HCT116 (cell line): Measurements from ENCODE around the gene CTSL. TPM values are rescaled to one million over a fixed set of nuclear protein-coding genes. Genes with fewer than 3 reads are reported as not detected.

ENCODE experiments used
- ATAC-seq: fragments of 200-7000 bp; cut with Tn5 transposase; 2 replicates; pipeline ENCODE4 v1.9.1; 2020; ENCODE audit warnings: mild to moderate bottlenecking, moderate library complexity
- BruUV-seq: library from RNA; stranded (reverse); fragments of 400-500 nt; replicated peaks from 2 replicates; lab custom pipeline; 2021; lab: Mats Ljungman, UMichigan
- CTCF ChIA-PET: fragments of 300-600 bp; sonication (Branson Sonifier 250); formaldehyde crosslinking; loops from one replicate; lab custom pipeline; 2021; ENCODE audit warnings: antibody characterized with exemption; lab: Charles Lee
- POLR2A ChIA-PET: fragments of 300-600, 350-600 bp; sonication (Branson Sonifier 250); formaldehyde crosslinking; loops from one replicate; lab custom pipeline; 2021; ENCODE audit warnings: antibody characterized with exemption; lab: Charles Lee
- RAD21 ChIA-PET, 2 experiments: fragments of 300-600 bp; sonication (Branson Sonifier 250); formaldehyde crosslinking; loops; one replicate each; lab custom pipeline; 2023; ENCODE audit warnings: low total read pairs in 2 of 2; ENCODE audit not compliant: uncharacterized antibody in 2 of 2, unreplicated experiment in 2 of 2, low non-redundant PET in 1 of 2; lab: Charles Lee
- DNase-seq: peaks from one replicate; pipeline ENCODE4 v3.0.0-alpha.2; 2010; ENCODE audit warnings: low read depth, low spot score
- H2AFZ ChIP-seq: fragments of 200-600 bp; shearing (Covaris generic), sonication (generic); 2 replicates; pipeline ENCODE4 v1.6.1; 2017; ENCODE audit warnings: low read depth, mixed run types, mixed read lengths, antibody characterized with exemption, low read length; ENCODE audit not compliant: poor library complexity, severe bottlenecking
- H3K27ac ChIP-seq: 2 replicates; pipeline ENCODE4 v1.5.1; 2012; ENCODE audit warnings: low read depth, low read length
- H3K27me3 ChIP-seq: fragments of 200-600 bp; sonication (generic); 2 replicates; pipeline ENCODE4 v1.6.1; 2016; ENCODE audit warnings: mixed run types, low read length, mixed read lengths; ENCODE audit not compliant: insufficient read depth
- H3K36me3 ChIP-seq, 2 experiments: fragments of 200-500 bp in 1 of 2; fragments of 200-600 bp in 1 of 2; sonication (Bioruptor generic) in 1 of 2; sonication (generic) in 1 of 2; 2 replicates each; pipeline versions ENCODE4 v1.5.1 to v1.6.1; 2014 to 2016; ENCODE audit warnings: low read length in 2 of 2, inconsistent platforms in 1 of 2, mixed read lengths in 1 of 2, mixed run types in 1 of 2; ENCODE audit not compliant: insufficient read depth in 2 of 2, control insufficient read depth in 1 of 2
- H3K4me1 ChIP-seq, 2 experiments: fragments of 200-600 bp in 1 of 2; sonication (generic) in 1 of 2; 2 replicates each; pipeline versions ENCODE4 v1.5.1 to v1.6.1; 2012 to 2017; ENCODE audit warnings: low read length in 2 of 2, inconsistent platforms in 1 of 2, mild to moderate bottlenecking in 1 of 2, mixed read lengths in 1 of 2, mixed run types in 1 of 2, moderate library complexity in 1 of 2; ENCODE audit not compliant: insufficient read depth in 2 of 2, control insufficient read depth in 1 of 2
- H3K4me2 ChIP-seq: fragments of 200-600 bp; sonication (generic); 2 replicates; pipeline ENCODE4 v1.6.1; 2017; ENCODE audit warnings: mixed run types, low read length, mixed read lengths
- H3K4me3 ChIP-seq, 2 experiments: fragments of 200-600 bp in 1 of 2; sonication (generic) in 1 of 2; replicated peaks in 1 of 2; 2 replicates each; pipeline ENCODE4 v1.5.1; 2011 to 2016; ENCODE audit warnings: low read length in 2 of 2, control low read depth in 1 of 2, low read depth in 1 of 2, mild to moderate bottlenecking in 1 of 2, mixed read lengths in 1 of 2, mixed run types in 1 of 2
- H3K79me2 ChIP-seq: fragments of 200-600 bp; sonication (generic); 2 replicates; pipeline ENCODE4 v1.6.1; 2017; ENCODE audit warnings: mild to moderate bottlenecking, mixed run types, low read length, moderate library complexity, mixed read lengths; ENCODE audit not compliant: insufficient read depth
- H3K9ac ChIP-seq: fragments of 200-600 bp; sonication (generic); 2 replicates; pipeline ENCODE4 v1.6.1; 2016; ENCODE audit warnings: low read length, mixed read lengths
- H3K9me2 ChIP-seq: fragments of 200-600 bp; sonication (generic), shearing (Covaris generic); 2 replicates; pipeline ENCODE4 v1.6.1; 2017; ENCODE audit warnings: mixed run types, mild to moderate bottlenecking, moderate library complexity; ENCODE audit not compliant: insufficient read depth
- H3K9me3 ChIP-seq, 2 experiments: fragments of 200-500 bp in 1 of 2; fragments of 200-600 bp in 1 of 2; sonication (Bioruptor generic) in 1 of 2; sonication (generic) in 1 of 2; 2 replicates each; pipeline ENCODE4 v1.6.1; 2014 to 2017; ENCODE audit warnings: low read length in 2 of 2, mixed read lengths in 2 of 2, inconsistent platforms in 1 of 2, low read depth in 1 of 2, mild to moderate bottlenecking in 1 of 2, mixed run types in 1 of 2, moderate library complexity in 1 of 2; ENCODE audit not compliant: control insufficient read depth in 1 of 2, insufficient read depth in 1 of 2
- H4K20me1 ChIP-seq: fragments of 200-600 bp; sonication (generic), shearing (Covaris generic); 2 replicates; pipeline ENCODE4 v1.6.1; 2017; ENCODE audit warnings: mixed run types, mild to moderate bottlenecking, moderate library complexity; ENCODE audit not compliant: insufficient read depth
- CEBPB ChIP-seq: IDR thresholded peaks from 2 replicates; pipeline ENCODE4 v1.6.1; 2012; ENCODE audit warnings: low read depth
- ELF1 ChIP-seq: IDR thresholded peaks from 2 replicates; pipeline ENCODE4 v1.6.1; 2012; ENCODE audit warnings: low read depth, borderline replicate concordance
- EZH2 ChIP-seq: fragments of 200-600 bp; sonication (generic); IDR thresholded peaks from 2 replicates; pipeline ENCODE4 v1.6.1; 2017; ENCODE audit warnings: antibody characterized with exemption, mixed run types
- EZH2phosphoT487 ChIP-seq: fragments of 200-600 bp; IDR thresholded peaks from 2 replicates; pipeline ENCODE4 v1.6.1; 2018; ENCODE audit warnings: antibody characterized with exemption, borderline replicate concordance
- FOSL1 ChIP-seq: IDR thresholded peaks from 2 replicates; pipeline ENCODE4 v1.6.1; 2012; ENCODE audit warnings: low read depth
- POLR2AphosphoS5 ChIP-seq: IDR thresholded peaks from 2 replicates; pipeline ENCODE4 v1.6.1; 2011; ENCODE audit warnings: mild to moderate bottlenecking, low read depth, low read length, moderate library complexity
- RAD21 ChIP-seq: IDR thresholded peaks from 2 replicates; pipeline ENCODE4 v1.6.1; 2012; ENCODE audit warnings: low read depth, mild to moderate bottlenecking
- SP1 ChIP-seq: IDR thresholded peaks from 2 replicates; pipeline ENCODE4 v1.6.1; 2012; ENCODE audit warnings: low read depth
- SRF ChIP-seq: IDR thresholded peaks from 2 replicates; pipeline ENCODE4 v1.6.1; 2012; ENCODE audit warnings: low read depth
- YY1 ChIP-seq: IDR thresholded peaks from 2 replicates; pipeline ENCODE4 v1.6.1; 2011; ENCODE audit warnings: low read length, low read depth, moderate library complexity, mild to moderate bottlenecking; ENCODE audit not compliant: insufficient replicate concordance; ENCODE audit errors: extremely low read depth
- ZFX ChIP-seq: fragments of 450-650 bp; IDR thresholded peaks from 2 replicates; pipeline ENCODE4 v1.6.1; 2017
- intact Hi-C: fragments of 100-400 bp; cut with micrococcal nuclease; formaldehyde crosslinking; loops from 2 replicates; pipeline ENCODE4 v1.10.0; 2022
- total RNA-seq: library from RNA; stranded (reverse); gene quantifications from one replicate; pipeline ENCODE4 v1.2.1, GENCODE V29; 2021; ENCODE audit not compliant: unreplicated experiment
- TF ChIP-seq, protein P1 (sequence below), 3 experiments: fragments of 200-600 bp in 1 of 3; sonication (generic) in 1 of 3; IDR thresholded peaks in 2 of 3; conservative IDR thresholded peaks in 1 of 3; 2 replicates each; pipeline ENCODE4 v1.5.1; 2012 to 2017; ENCODE audit warnings: low read depth in 2 of 3, low read length in 2 of 3, antibody characterized with exemption in 1 of 3, borderline replicate concordance in 1 of 3, control low read depth in 1 of 3, mild to moderate bottlenecking in 1 of 3, mixed read lengths in 1 of 3, mixed run types in 1 of 3, moderate library complexity in 1 of 3; ENCODE audit not compliant: insufficient read depth in 1 of 3
- TF ChIP-seq, protein P2 (sequence below): IDR thresholded peaks from 2 replicates; pipeline ENCODE4 v1.6.1; 2012

The CTSL gene
- total RNA-seq, 1 experiment from 2014 or later: 63.1 TPM

DNA sequence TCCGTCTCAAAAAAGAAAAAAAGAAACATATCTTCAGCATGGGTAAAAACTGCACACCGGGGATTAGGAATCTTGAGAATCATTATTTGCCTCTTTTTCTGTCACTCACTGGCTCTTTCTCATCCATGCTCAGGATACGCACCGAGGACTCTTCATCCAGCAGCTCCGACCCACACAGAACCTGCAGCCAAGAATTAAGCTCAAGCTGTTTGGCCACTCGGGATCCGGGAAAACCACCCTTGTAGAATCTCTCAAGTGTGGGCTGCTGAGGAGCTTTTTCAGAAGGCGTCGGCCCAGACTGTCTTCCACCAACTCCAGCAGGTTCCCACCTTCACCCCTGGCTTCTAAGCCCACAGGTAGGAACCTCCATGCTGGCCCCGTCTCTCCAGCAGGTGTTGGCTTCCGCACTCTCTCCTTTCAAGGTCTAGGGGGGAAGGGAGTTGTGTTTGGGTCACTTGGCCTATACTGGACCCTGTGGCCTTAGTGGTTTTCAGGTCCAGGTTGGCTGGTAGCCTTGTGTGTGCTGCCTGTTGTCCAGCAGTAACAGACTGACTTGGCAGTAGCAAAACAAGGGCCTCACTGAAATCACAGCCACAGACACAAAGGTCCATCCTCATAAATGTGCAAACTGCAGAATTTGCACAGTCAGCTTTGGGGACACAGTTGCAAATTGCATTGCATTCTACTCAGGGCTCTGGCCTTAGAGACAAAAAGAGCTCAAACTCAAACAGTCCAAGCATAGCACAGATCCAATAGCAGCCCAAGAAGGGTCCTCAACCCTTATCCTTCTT, 44.5 kb upstream of the CTSL start:
- TF ChIP-seq, protein P1, sequence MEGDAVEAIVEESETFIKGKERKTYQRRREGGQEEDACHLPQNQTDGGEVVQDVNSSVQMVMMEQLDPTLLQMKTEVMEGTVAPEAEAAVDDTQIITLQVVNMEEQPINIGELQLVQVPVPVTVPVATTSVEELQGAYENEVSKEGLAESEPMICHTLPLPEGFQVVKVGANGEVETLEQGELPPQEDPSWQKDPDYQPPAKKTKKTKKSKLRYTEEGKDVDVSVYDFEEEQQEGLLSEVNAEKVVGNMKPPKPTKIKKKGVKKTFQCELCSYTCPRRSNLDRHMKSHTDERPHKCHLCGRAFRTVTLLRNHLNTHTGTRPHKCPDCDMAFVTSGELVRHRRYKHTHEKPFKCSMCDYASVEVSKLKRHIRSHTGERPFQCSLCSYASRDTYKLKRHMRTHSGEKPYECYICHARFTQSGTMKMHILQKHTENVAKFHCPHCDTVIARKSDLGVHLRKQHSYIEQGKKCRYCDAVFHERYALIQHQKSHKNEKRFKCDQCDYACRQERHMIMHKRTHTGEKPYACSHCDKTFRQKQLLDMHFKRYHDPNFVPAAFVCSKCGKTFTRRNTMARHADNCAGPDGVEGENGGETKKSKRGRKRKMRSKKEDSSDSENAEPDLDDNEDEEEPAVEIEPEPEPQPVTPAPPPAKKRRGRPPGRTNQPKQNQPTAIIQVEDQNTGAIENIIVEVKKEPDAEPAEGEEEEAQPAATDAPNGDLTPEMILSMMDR (IDR thresholded peaks at IDR 0.05 in 2 of 3, conservative IDR thresholded peaks at IDR 0.05 in 1 of 3; ENCODE audit: borderline replicate concordance in 1 of 3, insufficient read depth in 1 of 3, low read depth in 2 of 3, low read length in 2 of 3): no peak
- no peak for TF ChIP-seq FOSL1
- no peak for TF ChIP-seq ZFX
- no peak for TF ChIP-seq YY1
- no peak for TF ChIP-seq EZH2phosphoT487
- no peak for TF ChIP-seq CEBPB
- TF ChIP-seq RAD21: no peak
- TF ChIP-seq POLR2AphosphoS5: no peak
- no peak for TF ChIP-seq SRF
- TF ChIP-seq SP1: no peak
- no peak for TF ChIP-seq EZH2
- TF ChIP-seq ELF1: no peak
- TF ChIP-seq, protein P2, sequence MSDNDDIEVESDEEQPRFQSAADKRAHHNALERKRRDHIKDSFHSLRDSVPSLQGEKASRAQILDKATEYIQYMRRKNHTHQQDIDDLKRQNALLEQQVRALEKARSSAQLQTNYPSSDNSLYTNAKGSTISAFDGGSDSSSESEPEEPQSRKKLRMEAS: no peak
- TF ChIP-seq, all 23 proteins: peak for 0
- Histone ChIP-seq H3K9me3 (no peaks in the 10 kb centered on the region), H3K27ac (no peak overlapping the region), H2AFZ (no peak overlapping the region), H3K79me2 (no peaks in the 10 kb centered on the region), H3K4me1 (peaks cover 0 to 4% of the 10 kb centered on the region in 2 experiments; a peak in 1 of 4 replicates), H3K4me3 (no peak overlapping the region), H3K9ac (no peak overlapping the region), H3K27me3 (no peaks in the 10 kb centered on the region), H3K4me2 (no peak overlapping the region), H3K9me2 (no peaks in the 10 kb centered on the region), H4K20me1 (no peaks in the 10 kb centered on the region), H3K36me3 (no peaks in the 10 kb centered on the region)
- no peak for ATAC-seq
- no peak for DNase-seq
- CTCF ChIA-PET: no interaction called here
- intact Hi-C loops: loop anchor here (10.0 kb wide), 1 partner anchor 1323 kb away; no protein-coding TSS in a partner anchor
- RAD21 ChIA-PET: no interaction called here
- POLR2A ChIA-PET: no interaction called here
- BruUV-seq: no TSS peak
